ENCODE measurements around the gene CDH7.
A peak's percentile ranks its signal among the peaks of the same experiment; 100 is the strongest.

CDH7 gene

GRCh38 chr18:65768120-65768778, 17.4 kb downstream of the CDH7 start:
- DNase-seq = no peak

DNA sequence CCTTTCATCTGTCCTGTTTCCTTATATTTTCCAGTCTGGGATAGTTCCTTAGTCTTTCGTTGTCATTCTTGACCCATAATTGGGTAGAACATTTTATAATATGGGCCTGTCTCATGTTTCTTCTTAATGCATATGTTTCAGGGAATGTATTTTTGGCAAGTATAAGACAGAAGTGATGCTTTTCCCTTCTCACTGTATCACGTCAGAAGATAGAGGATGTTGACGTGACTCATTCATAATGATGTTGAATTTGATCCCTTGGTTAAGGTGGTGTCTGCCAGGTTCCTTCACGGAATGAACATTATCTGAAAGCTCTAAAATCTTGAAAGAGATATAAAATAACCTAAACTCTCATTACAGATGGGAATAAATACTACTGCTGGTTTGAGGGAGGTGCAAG, 18.8 kb downstream of the CDH7 start:
- no peak for DNase-seq

- no peak for DNase-seq
Measured at GRCh38 chr18:65786474-65786873, 35.7 kb downstream of the CDH7 start.

- DNase-seq = peak; percentile 5
Measured at GRCh38 chr18:65788373-65788772, 37.6 kb downstream of the CDH7 start.

GRCh38 chr18:65790604-65791003, 39.8 kb downstream of the CDH7 start:
- no peak for DNase-seq

GRCh38 chr18:65791719-65792118, 40.9 kb downstream of the CDH7 start:
- no peak for DNase-seq

DNA sequence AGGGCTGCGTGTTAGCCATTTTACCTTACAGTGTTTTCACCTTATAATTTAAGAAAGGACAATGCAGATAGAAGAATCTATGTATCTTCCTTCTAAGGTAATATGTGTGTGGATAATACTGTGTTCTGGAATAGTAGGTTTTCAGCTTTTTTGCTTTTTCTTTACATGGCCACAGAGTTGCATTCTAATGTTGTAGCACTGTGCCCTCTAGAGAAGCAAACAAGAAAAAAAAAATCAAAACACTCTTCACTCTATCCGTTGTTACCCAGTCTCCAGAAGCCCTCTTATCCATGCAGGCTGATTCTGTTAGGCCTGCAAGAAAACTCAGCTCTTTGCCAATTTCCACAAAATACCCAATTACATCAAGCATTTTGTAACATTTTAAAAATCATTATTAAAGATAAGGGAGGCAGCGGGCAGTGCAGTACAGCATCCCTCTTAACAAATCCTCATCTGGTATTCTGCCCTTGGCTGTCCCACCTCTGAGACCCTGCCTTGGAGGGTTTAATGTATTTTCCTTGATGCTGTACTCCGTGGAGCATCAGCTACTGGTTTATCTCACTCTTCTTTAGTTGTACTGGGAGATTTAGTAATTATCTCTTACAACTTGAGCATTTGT, 41.8 kb downstream of the CDH7 start:
- no peak for DNase-seq

DNA sequence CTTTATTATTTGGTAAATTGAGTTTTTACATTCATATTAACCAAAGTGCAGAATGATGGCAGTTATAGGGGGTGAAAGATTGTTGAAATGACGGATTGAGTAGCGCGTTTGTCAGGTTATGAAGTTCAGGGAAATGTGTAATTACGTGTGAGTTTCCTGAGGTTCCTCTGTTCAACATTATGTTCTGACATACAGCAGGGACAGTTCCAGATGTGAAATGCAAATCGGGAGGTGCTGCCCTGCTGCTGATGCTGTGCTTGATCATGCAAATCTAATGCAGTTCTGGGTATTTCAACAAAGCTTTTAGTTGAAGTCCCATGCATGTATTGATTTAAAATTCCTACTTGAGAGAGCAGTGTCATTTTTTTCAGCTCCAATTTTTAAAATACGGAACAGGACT, 57.9 kb downstream of the CDH7 start:
- DNase-seq = no peak

DNA sequence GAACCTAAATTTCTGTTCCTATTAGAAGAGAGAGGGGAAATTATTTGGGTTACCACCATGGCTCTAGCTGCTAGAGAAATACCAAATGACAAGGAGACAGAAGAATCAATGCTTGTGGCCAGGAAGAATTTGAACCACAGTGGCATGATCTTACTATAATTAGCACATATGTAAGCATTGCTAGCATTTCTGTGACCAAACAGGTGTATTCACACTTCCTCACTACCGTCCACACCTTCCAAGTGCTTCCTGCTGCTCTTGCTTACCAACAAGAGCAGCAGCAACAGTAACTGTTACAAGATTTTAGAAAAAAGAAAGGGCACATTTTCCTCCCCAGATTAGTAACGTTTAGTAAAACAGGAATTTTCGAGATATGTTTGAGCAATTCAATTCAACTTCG, 60.5 kb downstream of the CDH7 start:
- DNase-seq = no peak

DNA sequence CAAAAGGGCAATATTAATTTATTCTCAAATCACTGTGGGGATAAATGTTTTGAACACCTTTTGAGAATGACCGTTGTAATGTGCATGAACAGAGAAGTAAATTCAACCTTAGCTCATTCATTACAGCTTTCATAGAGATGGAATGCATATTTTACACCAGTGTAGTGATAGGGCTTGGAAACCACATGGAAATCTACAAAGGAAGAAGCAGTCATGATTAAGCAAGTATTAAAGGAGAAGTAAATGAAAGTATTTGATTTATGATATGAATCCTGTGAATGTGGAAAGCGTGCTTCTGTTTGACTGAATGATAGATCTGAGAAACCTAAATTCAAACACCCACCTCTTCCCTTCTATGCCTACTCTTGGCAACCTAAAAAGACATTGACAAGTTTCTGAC, 64.7 kb downstream of the CDH7 start:
- DNase-seq = no peak

DNA sequence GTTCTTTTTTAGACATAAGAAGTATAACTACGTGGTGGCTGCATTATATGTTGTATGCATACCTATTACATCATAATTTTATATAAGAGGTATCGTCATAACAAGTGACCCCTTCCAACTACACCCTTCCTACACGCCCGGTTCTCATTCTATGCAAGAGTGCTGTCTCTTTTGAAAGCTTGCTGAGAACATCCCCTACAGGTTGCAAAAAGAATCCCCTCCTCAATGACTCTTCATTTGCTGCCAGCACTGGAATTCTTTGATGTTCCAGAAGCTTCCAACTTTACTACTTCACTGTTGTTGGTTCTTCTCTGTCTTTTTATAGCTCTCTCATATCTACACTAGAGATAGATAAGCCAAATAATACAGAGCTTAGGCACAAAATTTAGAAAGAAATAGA, 66.4 kb downstream of the CDH7 start:
- DNase-seq = no peak

DNA sequence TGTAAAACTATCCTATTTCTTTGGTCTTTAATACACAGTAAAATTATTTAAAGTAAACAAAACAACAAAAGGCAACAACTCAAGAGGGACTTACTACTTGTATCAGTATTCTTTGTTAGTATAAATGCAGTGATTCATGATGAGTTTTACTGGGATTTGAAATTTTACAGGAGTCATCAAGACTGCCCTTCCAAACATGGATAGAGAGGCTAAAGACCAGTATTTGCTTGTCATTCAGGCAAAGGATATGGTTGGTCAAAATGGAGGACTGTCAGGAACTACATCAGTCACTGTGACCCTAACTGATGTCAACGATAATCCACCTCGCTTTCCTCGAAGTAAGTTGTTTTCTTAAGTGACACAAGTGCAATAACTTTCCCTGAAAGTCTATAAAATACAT, 71.1 kb downstream of the CDH7 start:
- no peak for DNase-seq

GRCh38 chr18:65822826-65823225, 72.0 kb downstream of the CDH7 start:
- no peak for DNase-seq

- no peak for DNase-seq
Measured at GRCh38 chr18:65827444-65827843, 76.6 kb downstream of the CDH7 start.

GRCh38 chr18:65835881-65836280, 85.1 kb downstream of the CDH7 start:
- no peak for DNase-seq

GRCh38 chr18:65846107-65846506, 95.3 kb downstream of the CDH7 start:
- DNase-seq = no peak

DNA sequence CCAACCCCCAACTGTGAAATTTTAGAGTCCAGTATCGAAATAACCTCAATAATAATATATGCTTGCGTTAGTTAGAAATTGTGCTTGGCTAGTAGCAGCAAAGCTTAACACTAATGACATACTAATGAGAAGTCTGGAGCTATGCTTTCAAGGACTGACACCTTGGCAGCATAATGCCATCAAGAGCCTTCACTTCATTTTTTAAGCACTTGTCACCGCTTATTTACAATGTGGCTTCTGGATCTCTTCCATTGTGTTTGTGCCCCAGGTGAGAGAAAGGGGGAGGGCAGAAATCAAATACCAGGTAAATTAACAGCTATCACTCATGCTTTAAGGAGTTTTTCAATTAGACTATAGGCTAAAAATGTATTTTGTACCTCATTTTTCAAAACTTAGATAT, 101.5 kb downstream of the CDH7 start:
- DNase-seq = peak; percentile 10

DNA sequence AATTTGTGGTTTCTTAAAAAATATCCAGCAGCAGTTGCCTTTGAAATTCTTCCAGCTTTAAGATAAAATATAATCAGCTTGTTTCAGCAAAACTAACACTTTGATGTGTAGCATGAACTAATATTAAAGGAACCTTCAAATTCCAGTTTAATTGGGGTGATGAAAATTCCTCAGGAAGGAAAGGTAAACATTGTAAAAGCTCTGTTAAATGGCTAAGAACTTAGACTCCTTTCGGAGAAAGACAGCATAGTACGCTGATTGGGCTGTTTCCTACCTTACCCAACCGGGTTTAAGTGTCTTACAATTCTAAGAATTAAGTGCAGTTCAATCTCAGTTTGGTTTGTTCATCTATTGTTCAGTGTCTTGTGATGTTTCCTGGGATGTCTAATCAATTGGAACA, 108.3 kb downstream of the CDH7 start:
- no peak for DNase-seq

- DNase-seq = no peak
Measured at GRCh38 chr18:65869527-65869926, 118.7 kb downstream of the CDH7 start.

GRCh38 chr18:65876310-65876709, 125.5 kb downstream of the CDH7 start:
- no peak for DNase-seq

DNA sequence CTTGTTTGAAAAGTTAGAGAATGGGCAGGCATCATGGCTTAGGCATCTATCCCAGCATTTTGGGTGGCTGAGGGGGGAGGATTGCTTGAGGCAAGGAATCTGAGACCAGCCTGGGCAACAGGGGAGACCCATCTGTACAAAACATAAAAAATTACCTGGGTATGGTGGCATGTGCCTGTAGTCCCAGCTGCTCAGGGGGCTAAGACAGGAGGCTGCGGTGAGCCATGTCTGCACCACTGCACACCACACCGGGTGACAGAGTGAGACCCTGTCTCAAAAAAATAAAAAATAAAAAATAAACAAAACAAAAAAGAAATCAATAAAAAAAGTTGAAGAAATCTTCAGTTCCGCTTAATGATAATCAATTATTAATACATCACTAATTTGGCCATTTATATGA, 146.5 kb downstream of the CDH7 start:
- DNase-seq = no peak

- no peak for DNase-seq
Measured at GRCh38 chr18:65901522-65901921, 150.7 kb downstream of the CDH7 start.

DNA sequence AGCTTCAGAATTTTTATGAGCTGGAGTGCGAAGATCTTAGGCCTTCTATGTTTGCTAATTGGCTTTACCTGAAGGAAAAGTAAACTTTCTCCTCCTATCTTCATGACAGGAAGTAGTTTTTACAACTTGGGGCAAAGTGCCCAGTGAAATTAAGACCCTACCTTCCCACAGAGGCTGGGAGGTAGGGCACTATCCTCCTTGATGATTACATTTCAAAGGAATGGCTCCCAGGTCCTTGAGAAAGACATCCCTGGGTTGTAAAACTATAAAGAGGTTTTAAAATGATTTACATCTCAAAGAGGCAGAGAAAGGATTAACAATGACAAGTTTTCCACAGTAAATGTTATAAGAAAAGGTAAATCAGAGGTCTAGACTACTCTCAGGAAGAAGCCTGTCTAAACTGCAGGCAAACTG, 155.8 kb downstream of the CDH7 start:
- no peak for DNase-seq

DNA sequence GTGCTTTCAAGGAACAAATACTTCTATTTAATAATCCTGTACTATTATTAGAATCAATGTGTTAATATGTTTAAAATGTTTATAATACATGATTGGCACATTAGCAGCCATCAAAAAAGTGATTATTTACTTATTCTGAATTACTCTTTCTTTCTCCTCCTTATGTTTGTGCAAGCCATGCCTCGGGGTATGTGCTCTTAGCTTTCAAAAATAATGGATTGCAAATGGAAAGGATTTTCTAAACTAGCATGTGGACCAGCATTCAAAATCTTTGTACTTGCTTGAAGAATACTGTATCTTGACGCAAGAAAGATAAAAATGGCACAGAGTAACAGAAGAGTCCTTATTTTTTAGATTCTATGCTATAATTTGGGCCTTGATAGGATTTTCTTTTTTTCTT, 156.5 kb downstream of the CDH7 start:
- DNase-seq = no peak

GRCh38 chr18:65919018-65919417, 168.2 kb downstream of the CDH7 start:
- no peak for DNase-seq
